K562 (cell line): ENCODE measurements around the gene ELP1. TPM values are rescaled to one million over a fixed set of nuclear protein-coding genes. Genes with fewer than 3 reads are reported as not detected.
A peak's percentile ranks its signal among the peaks of the same experiment; 100 is the strongest.

Experiments used
- ATAC-seq: fragments of 200-7000 bp; cut with Tn5 transposase; 3 replicates; pipeline ENCODE4 v1.9.1; 2020; ENCODE audit warnings: moderate library complexity
- BruUV-seq: library from RNA; stranded (reverse); fragments of 400-500 nt; replicated peaks from 2 replicates; lab custom pipeline; 2021; lab: Mats Ljungman, UMichigan
- CTCF ChIA-PET: fragments of 300-600 bp; formaldehyde crosslinking; extraction: SDS; loops from one replicate; lab custom pipeline; 2021; ENCODE audit warnings: low intra/inter-chr PET ratio; lab: Yijun Ruan, JAX
- POLR2A ChIA-PET: fragments of 300-600, 350-650 bp; sonication (Branson Sonifier 250); formaldehyde crosslinking; extraction: SDS; loops from one replicate; lab custom pipeline; 2021; ENCODE audit warnings: antibody characterized with exemption, inconsistent platforms; lab: Yijun Ruan, JAX
- DNase-seq, 4 experiments: peaks; one replicate each; pipeline versions ENCODE4 v3.0.0 to v3.0.0-alpha.2; 2011 to 2018; ENCODE audit warnings: low spot score in 3 of 4, mixed read lengths in 3 of 4; ENCODE audit errors: extremely low read depth in 1 of 4
- FAIRE-seq: peaks from 2 replicates; lab custom pipeline; 2011; peaks lifted over from hg19 to GRCh38; lab: Jason Lieb, UNC
- H2AFZ ChIP-seq: 2 replicates; pipeline ENCODE4 v1.6.0; 2011; ENCODE audit warnings: low read depth, low read length, control low read depth, inconsistent platforms
- H3K27ac ChIP-seq: fragments of 200-600 bp; 3 replicates; pipeline ENCODE4 v1.8.0; 2011; ENCODE audit warnings: low read depth, mild to moderate bottlenecking, control low read depth, inconsistent platforms, low read length, moderate library complexity, mixed read lengths; ENCODE audit errors: extremely low read depth
- H3K27me3 ChIP-seq, 2 experiments: fragments of 300-600 bp in 1 of 2; 2 replicates in 1 of 2; 3 replicates in 1 of 2; pipeline versions ENCODE4 v1.6.0 to v1.8.0; 2011; ENCODE audit warnings: inconsistent platforms in 2 of 2, low read length in 2 of 2, mild to moderate bottlenecking in 1 of 2, mixed read lengths in 1 of 2, moderate library complexity in 1 of 2; ENCODE audit not compliant: control insufficient read depth in 2 of 2, insufficient read depth in 2 of 2
- H3K36me3 ChIP-seq: fragments of 300-600 bp; 3 replicates; pipeline ENCODE4 v1.8.0; 2011; ENCODE audit warnings: mild to moderate bottlenecking, low read length, inconsistent platforms; ENCODE audit not compliant: control insufficient read depth, insufficient read depth
- H3K4me1 ChIP-seq, 2 experiments: fragments of 200-600 bp in 1 of 2; replicated peaks in 1 of 2; 2 replicates in 1 of 2; 3 replicates in 1 of 2; pipeline versions ENCODE4 v1.5.1 to v1.8.0; 2011; ENCODE audit warnings: inconsistent platforms in 2 of 2, low read length in 2 of 2, mild to moderate bottlenecking in 1 of 2, mixed read lengths in 1 of 2, moderate library complexity in 1 of 2; ENCODE audit not compliant: control insufficient read depth in 2 of 2, insufficient read depth in 2 of 2
- H3K4me2 ChIP-seq: 2 replicates; pipeline ENCODE4 v1.6.1; 2011; ENCODE audit warnings: low read length, control low read depth, inconsistent platforms, mixed read lengths; ENCODE audit not compliant: insufficient read depth
- H3K4me3 ChIP-seq: fragments of 200-600 bp; sonication (generic), shearing (Covaris generic); 2 replicates; pipeline ENCODE4 v1.5.1; 2016; ENCODE audit warnings: control low read depth, inconsistent platforms
- H3K79me2 ChIP-seq: fragments of 200-600 bp; 3 replicates; pipeline ENCODE4 v1.8.0; 2011; ENCODE audit warnings: low read length, inconsistent platforms; ENCODE audit not compliant: control insufficient read depth, insufficient read depth
- H3K9ac ChIP-seq, 2 experiments: 2 replicates each; pipeline versions ENCODE4 v1.6.0 to v1.6.1; 2011; ENCODE audit warnings: low read depth in 2 of 2, low read length in 2 of 2, control low read depth in 1 of 2, inconsistent platforms in 1 of 2, mild to moderate bottlenecking in 1 of 2, mixed read lengths in 1 of 2; ENCODE audit not compliant: insufficient read depth in 1 of 2
- H3K9me1 ChIP-seq: one replicate; pipeline ENCODE4 v1.6.0; 2011; ENCODE audit warnings: inconsistent platforms, mild to moderate bottlenecking, low read length, moderate library complexity; ENCODE audit not compliant: control insufficient read depth, insufficient read depth
- H3K9me3 ChIP-seq: replicated peaks from 2 replicates; pipeline ENCODE4 v1.5.1; 2011; ENCODE audit warnings: low read depth, low read length, inconsistent platforms; ENCODE audit not compliant: control insufficient read depth, insufficient read depth
- H4K20me1 ChIP-seq: replicated peaks from 2 replicates; pipeline ENCODE4 v1.6.1; 2011; ENCODE audit warnings: low read length, inconsistent platforms, mixed read lengths; ENCODE audit not compliant: control insufficient read depth, insufficient read depth
- CEBPG ChIP-seq, 3 experiments: fragments of 200-800 bp in 1 of 3; sonication (Bioruptor generic) in 1 of 3; sonication (generic) in 1 of 3; formaldehyde crosslinking in 1 of 3; IDR thresholded peaks in 2 of 3; conservative IDR thresholded peaks in 1 of 3; 2 replicates each; pipeline versions ENCODE4 v1.6.1 to v1.8.0; 2016 to 2022; ENCODE audit warnings: missing compliant biosample characterization in 2 of 3, missing genetic modification characterization in 2 of 3, mild to moderate bottlenecking in 1 of 3, missing genetic modification reagents in 1 of 3
- EP400 ChIP-seq: fragments of 450-650 bp; IDR thresholded peaks from 2 replicates; pipeline ENCODE4 v1.6.1; 2017; ENCODE audit warnings: antibody characterized with exemption, mild to moderate bottlenecking, moderate library complexity
- MCM2 ChIP-seq: fragments of 450-650 bp; IDR thresholded peaks from 2 replicates; pipeline ENCODE4 v1.6.1; 2017; ENCODE audit warnings: low read depth, mild to moderate bottlenecking
- RAD51 ChIP-seq: fragments of 450-650 bp; IDR thresholded peaks from 2 replicates; pipeline ENCODE4 v1.7.1; 2016; ENCODE audit warnings: low read depth, mild to moderate bottlenecking, borderline replicate concordance
- SOX6 ChIP-seq: fragments of 450-650 bp; IDR thresholded peaks from 2 replicates; pipeline ENCODE4 v1.6.1; 2014; ENCODE audit warnings: mild to moderate bottlenecking
- U2AF1 ChIP-seq: fragments of 200-400 bp; formaldehyde crosslinking; optimal IDR thresholded peaks from 2 replicates; pipeline ENCODE3; 2017; ENCODE audit warnings: mild to moderate bottlenecking, low read depth, low read length, moderate library complexity
- ZNF175 ChIP-seq: fragments of 200-800 bp; sonication (Bioruptor generic); IDR thresholded peaks from 2 replicates; pipeline ENCODE4 v1.6.1; 2016; ENCODE audit warnings: low read depth, mild to moderate bottlenecking, missing genetic modification characterization, missing compliant biosample characterization
- ZNF644 ChIP-seq: fragments of 200-800 bp; sonication (Bioruptor generic); IDR thresholded peaks from 2 replicates; pipeline ENCODE4 v1.6.1; 2016; ENCODE audit warnings: low read depth, missing genetic modification characterization, missing compliant biosample characterization
- WGBS: fragments of 100-300 bp; shearing (Covaris generic); methylation state at CpG from one replicate; pipeline ENCODE4 v1.1.6; 2016; ENCODE audit warnings: low coverage, mixed read lengths; ENCODE audit not compliant: insufficient coverage; ENCODE audit errors: missing lambda C conversion rate; 5-methylcytosine and 5-hydroxymethylcytosine counted together
- in situ Hi-C: fragments of 300-500 bp; cut with MboI; formaldehyde crosslinking; loops from 4 replicates; pipeline ENCODE4 v1.15.0; 2018; ENCODE audit warnings: inconsistent platforms, mixed read lengths
- intact Hi-C: fragments of 100-400 bp; cut with micrococcal nuclease; formaldehyde crosslinking; loops from 2 replicates; pipeline ENCODE4 v1.14.2; 2022
- polyA plus RNA-seq, 8 experiments: library from polyadenylated mRNA; depleted of rRNA in 4 of 8; stranded (reverse) in 5 of 8; unstranded in 3 of 8; fragments of >200 nt; fragmentation: Nextera tagmentation in 2 of 8; fragmentation: Illumina TruSeq in 1 of 8; extraction: Ambion mirVana in 2 of 8; extraction: Trizol in 1 of 8; gene quantifications; 2 replicates each; pipeline versions ENCODE4 v1.2.1 to v1.2.3, GENCODE V29; 2011 to 2014; ENCODE audit warnings: inconsistent platforms in 1 of 8, missing spikeins in 1 of 8
- total RNA-seq, 7 experiments: library from RNA; depleted of rRNA in 6 of 7; stranded (reverse); fragments of >200 nt in 6 of 7; fragmentation: Illumina TruSeq in 2 of 7; extraction: Trizol in 2 of 7; gene quantifications; 2 replicates each; pipeline versions ENCODE4 v1.2.1 to v1.2.3, GENCODE V29; 2011 to 2021; ENCODE audit warnings: low replicate concordance in 1 of 7

Gene ELP1
- total and polyA plus RNA-seq, 9 of the 15 experiments (the other 6 are each of a cell fraction or from before 2014, with no cell fraction given): 17.0 to 48.6 (median 39.7) TPM

DNA sequence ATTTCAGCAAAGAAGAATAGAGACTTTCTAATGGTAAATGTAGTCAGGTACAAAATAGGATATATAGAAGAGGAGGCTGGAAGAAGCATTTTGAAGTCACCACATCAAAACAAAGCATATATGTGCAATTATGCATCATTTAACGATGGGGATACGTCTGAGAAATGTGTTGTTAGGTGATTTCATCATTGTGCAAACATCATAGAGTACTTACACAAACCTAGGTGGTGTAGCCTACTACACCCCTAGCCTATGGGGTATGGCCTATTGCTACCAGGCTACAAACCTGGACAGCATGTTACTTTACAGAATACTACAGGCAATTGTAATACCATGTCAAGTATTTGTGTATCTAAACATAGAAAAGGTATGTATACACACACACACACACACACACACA lies 28.4 kb downstream of the ELP1 start:
- no peak for DNase-seq
- ATAC-seq: no peak
- FAIRE-seq: no peak
- no peaks in the 10 kb centered on the region for H3K27me3 ChIP-seq
- BruUV-seq: no TSS peak
- peaks cover 0 to 12% of the 10 kb centered on the region in 2 experiments; a peak in 3 of 5 replicates for H3K4me1 ChIP-seq
- no peaks in the 10 kb centered on the region for H3K79me2 ChIP-seq
- peaks cover 84% of the 10 kb centered on the region for H3K36me3 ChIP-seq
- no peak overlapping the region for H3K27ac ChIP-seq
- H3K4me2 ChIP-seq: no peak overlapping the region
- no peak overlapping the region for H2AFZ ChIP-seq
- H3K9ac ChIP-seq: no peak overlapping the region
- ChIA-PET POLR2A (no interaction called here), CTCF (no interaction called here)
- WGBS: 73% methylated on average over 2 of the region's 2 CpGs
- no peak for TF ChIP-seq ZNF644
- no peak for TF ChIP-seq RAD51
- no peak for TF ChIP-seq SOX6
- TF ChIP-seq CEBPG (CRISPR knock-in tag; IDR thresholded peaks at IDR 0.05): no peak
- TF ChIP-seq CEBPG (tag; conservative IDR thresholded peaks at IDR 0.05 in 1 of 2, IDR thresholded peaks at IDR 0.05 in 1 of 2): peak in 1 of 2 experiments; percentile 56; a peak in 1 of 4 replicates
- TF ChIP-seq EP400: no peak
- no peak for TF ChIP-seq U2AF1
- H3K4me3 ChIP-seq: no peak overlapping the region
- in situ Hi-C loops: no loop called here
- H3K9me1 ChIP-seq: no peaks in the 10 kb centered on the region
- no peaks in the 10 kb centered on the region for H3K9me3 ChIP-seq
- intact Hi-C loops: no loop called here
- H4K20me1 ChIP-seq: no peaks in the 10 kb centered on the region

DNA sequence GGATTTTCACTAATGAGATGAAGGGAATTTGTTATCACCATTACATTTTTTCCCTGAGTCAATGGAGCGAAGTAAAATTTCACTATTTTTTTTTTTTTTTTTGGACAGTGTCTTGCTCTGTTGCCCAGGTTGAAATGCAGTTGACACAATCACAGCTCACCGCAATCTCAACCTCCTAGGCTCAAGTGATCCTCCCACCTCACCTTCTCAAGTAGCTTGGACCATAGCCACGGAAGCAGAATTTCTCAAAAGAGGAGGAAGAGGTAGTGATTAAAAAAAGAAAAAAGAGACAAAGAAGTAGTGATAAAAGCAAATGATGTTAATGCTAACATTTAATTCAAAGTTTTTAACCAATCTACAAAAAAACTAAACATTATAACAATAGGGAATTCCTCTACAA lies 29.8 kb downstream of the ELP1 start:
- H3K36me3 ChIP-seq: peaks cover 88% of the 10 kb centered on the region
- no peaks in the 10 kb centered on the region for H3K9me1 ChIP-seq
- intact Hi-C loops (no loop called here), in situ Hi-C loops (no loop called here)
- H3K9me3 ChIP-seq: no peaks in the 10 kb centered on the region
- 94% methylated on average over 3 of the region's 3 CpGs for WGBS
- ATAC-seq (no peak), DNase-seq (no peak), FAIRE-seq (no peak)
- H2AFZ ChIP-seq: no peak overlapping the region
- no peak overlapping the region; the same call in 1 of the 2 replicates for H3K4me2 ChIP-seq
- H3K27ac ChIP-seq: no peak overlapping the region
- H3K9ac ChIP-seq: no peak overlapping the region
- H4K20me1 ChIP-seq: no peaks in the 10 kb centered on the region
- no peaks in the 10 kb centered on the region for H3K79me2 ChIP-seq
- TF ChIP-seq MCM2 (no peak), ZNF175 (CRISPR knock-in tag) (peak; percentile 8; the same call in 1 of the 2 replicates)
- no TSS peak for BruUV-seq
- H3K4me3 ChIP-seq: no peak overlapping the region
- ChIA-PET POLR2A (interaction anchor here (0.6 to 0.9 kb wide), 2 partner anchors 11 to 12 kb away, joined by 3 read pairs; no protein-coding TSS in a partner anchor), CTCF (no interaction called here)
- H3K27me3 ChIP-seq: no peaks in the 10 kb centered on the region
- H3K4me1 ChIP-seq: peaks cover 0 to 12% of the 10 kb centered on the region in 2 experiments; a peak in 3 of 5 replicates
